Immature natural killer cell (primary cell): Measurements from ENCODE around the gene CBL. TPM values are rescaled to one million over a fixed set of nuclear protein-coding genes. Genes with fewer than 3 reads are reported as not detected.
"Not testable (repeated sequence)": the region's sequence is repeated elsewhere in the genome, so short reads cannot be mapped to it uniquely, and the experiment has no call there.

ENCODE experiments used
- DNase-seq, 3 donors: peaks; one replicate each; pipeline ENCODE4 v3.0.0; 2022; ENCODE audit warnings: mixed read lengths in 1 of 3
- H3K27ac Mint-ChIP-seq, 6 donors: one replicate each; pipeline ENCODE4 v1.8.0; 2020; ENCODE audit warnings: mixed read lengths in 6 of 6, mild to moderate bottlenecking in 5 of 6, inconsistent platforms in 4 of 6, moderate library complexity in 3 of 6
- H3K27me3 Mint-ChIP-seq, 3 donors: one replicate each; pipeline ENCODE4 v1.8.0; 2020 to 2021; ENCODE audit warnings: low read depth in 3 of 3, mild to moderate bottlenecking in 3 of 3, mixed read lengths in 3 of 3, moderate library complexity in 3 of 3, inconsistent platforms in 1 of 3
- H3K36me3 Mint-ChIP-seq, 3 donors: one replicate each; pipeline ENCODE4 v1.8.0; 2020; ENCODE audit warnings: mixed read lengths in 3 of 3, inconsistent platforms in 2 of 3, mild to moderate bottlenecking in 2 of 3
- H3K4me1 Mint-ChIP-seq, 2 donors: one replicate each; pipeline ENCODE4 v1.8.0; 2020; ENCODE audit warnings: inconsistent platforms in 2 of 2, mild to moderate bottlenecking in 2 of 2, mixed read lengths in 2 of 2, moderate library complexity in 1 of 2
- H3K4me3 Mint-ChIP-seq, 5 donors: one replicate each; pipeline ENCODE4 v1.8.0; 2020; ENCODE audit warnings: mild to moderate bottlenecking in 5 of 5, mixed read lengths in 5 of 5, inconsistent platforms in 3 of 5, moderate library complexity in 3 of 5
- H3K9me3 Mint-ChIP-seq, 6 donors: one replicate each; pipeline ENCODE4 v1.8.0; 2020; ENCODE audit warnings: mild to moderate bottlenecking in 6 of 6, mixed read lengths in 6 of 6, inconsistent platforms in 4 of 6, moderate library complexity in 3 of 6
- polyA plus RNA-seq, 3 donors: library from polyadenylated mRNA; unstranded; fragments of 300-500 nt; fragmentation: Illumina TruSeq; gene quantifications; one replicate each; pipeline ENCODE4 v1.2.3, GENCODE V29; 2021

CBL gene
- polyA plus RNA-seq, 3 donors from 2014 or later = 1.1 to 9.6 (median 5.0) TPM

GRCh38 chr11:119175493-119176077 is 30.6 kb upstream of the CBL start:
- DNase-seq = no peak

GRCh38 chr11:119178166-119178680 is 27.9 kb upstream of the CBL start:
- Mint-ChIP-seq H3K9me3 (no peaks in the 10 kb centered on the region), H3K27ac (no peak overlapping the region), H3K36me3 (peaks cover 0 to 23% (median 5%) of the 10 kb centered on the region in 3 donors), H3K4me3 (no peak overlapping the region), H3K27me3 (no peaks in the 10 kb centered on the region), H3K4me1 (peaks cover 0 to 2% of the 10 kb centered on the region in 2 donors)
- no peak for DNase-seq

More at GRCh38 chr11:119175493-119176077, 30.6 kb upstream of the CBL start:
- Mint-ChIP-seq H3K36me3 (peaks cover 0 to 23% (median 5%) of the 10 kb centered on the region in 3 donors), H3K4me1 (peaks cover 0 to 2% of the 10 kb centered on the region in 2 donors), H3K9me3 (no peaks in the 10 kb centered on the region), H3K27me3 (no peaks in the 10 kb centered on the region), H3K4me3 (no peak overlapping the region), H3K27ac (no peak overlapping the region)

GRCh38 chr11:119179342-119179741 is 26.8 kb upstream of the CBL start:
- Mint-ChIP-seq H3K4me3 (no peak overlapping the region), H3K9me3 (no peaks in the 10 kb centered on the region), H3K4me1 (peaks cover 0 to 2% of the 10 kb centered on the region in 2 donors), H3K27ac (no peak overlapping the region), H3K27me3 (no peaks in the 10 kb centered on the region), H3K36me3 (peaks cover 4 to 22% (median 5%) of the 10 kb centered on the region in 3 donors)
- DNase-seq = no peak

- no peak for DNase-seq
- Mint-ChIP-seq H3K4me3 (no peak overlapping the region), H3K4me1 (peaks cover 0 to 2% of the 10 kb centered on the region in 2 donors), H3K27me3 (no peaks in the 10 kb centered on the region), H3K36me3 (peaks cover 4 to 17% (median 5%) of the 10 kb centered on the region in 3 donors), H3K27ac (no peak overlapping the region), H3K9me3 (no peaks in the 10 kb centered on the region)
These were observed 26.2 kb upstream of the CBL start for GRCh38 chr11:119179983-119180382.

- no peaks in the 10 kb centered on the region for H3K27me3 Mint-ChIP-seq
- peaks cover 4 to 10% (median 5%) of the 10 kb centered on the region in 3 donors for H3K36me3 Mint-ChIP-seq
- no peak overlapping the region for H3K4me3 Mint-ChIP-seq
- H3K4me1 Mint-ChIP-seq = no peaks in the 10 kb centered on the region
- H3K27ac Mint-ChIP-seq = peak overlapping the region in 1 of 6 donors; percentile 7
- no peak for DNase-seq
- H3K9me3 Mint-ChIP-seq = no peaks in the 10 kb centered on the region
These were observed 25.1 kb upstream of the CBL start for GRCh38 chr11:119180729-119181676.

- no peak overlapping the region for H3K4me3 Mint-ChIP-seq
- no peak for DNase-seq
- peaks cover 4 to 10% (median 5%) of the 10 kb centered on the region in 3 donors for H3K36me3 Mint-ChIP-seq
- H3K27ac Mint-ChIP-seq = no peak overlapping the region
- H3K4me1 Mint-ChIP-seq = no peaks in the 10 kb centered on the region
- H3K9me3 Mint-ChIP-seq = no peaks in the 10 kb centered on the region
- H3K27me3 Mint-ChIP-seq = peaks cover 0 to 1% (median 0%) of the 10 kb centered on the region in 3 donors
These were observed 24.3 kb upstream of the CBL start for GRCh38 chr11:119181677-119182412.

- H3K9me3 Mint-ChIP-seq, H3K27me3 Mint-ChIP-seq, DNase-seq, H3K36me3 Mint-ChIP-seq, H3K4me3 Mint-ChIP-seq, H3K27ac Mint-ChIP-seq, H3K4me1 Mint-ChIP-seq: not testable (repeated sequence)
These were observed 21.7 kb upstream of the CBL start for GRCh38 chr11:119184399-119184798.

- H3K4me1 Mint-ChIP-seq = no peaks in the 10 kb centered on the region
- H3K27ac Mint-ChIP-seq = no peak overlapping the region
- DNase-seq = no peak
- H3K4me3 Mint-ChIP-seq = no peak overlapping the region
- peaks cover 0 to 4% (median 3%) of the 10 kb centered on the region in 3 donors for H3K36me3 Mint-ChIP-seq
- H3K9me3 Mint-ChIP-seq = no peaks in the 10 kb centered on the region
- peaks cover 0 to 8% (median 3%) of the 10 kb centered on the region in 3 donors for H3K27me3 Mint-ChIP-seq
These were observed 20.0 kb upstream of the CBL start for GRCh38 chr11:119185981-119186634.

- no peak overlapping the region for H3K4me3 Mint-ChIP-seq
- DNase-seq = no peak
- H3K9me3 Mint-ChIP-seq = no peaks in the 10 kb centered on the region
- no peaks in the 10 kb centered on the region for H3K4me1 Mint-ChIP-seq
- H3K27me3 Mint-ChIP-seq = peaks cover 0 to 8% (median 3%) of the 10 kb centered on the region in 3 donors
- no peak overlapping the region for H3K27ac Mint-ChIP-seq
- peaks cover 0 to 4% (median 3%) of the 10 kb centered on the region in 3 donors for H3K36me3 Mint-ChIP-seq
These were observed 18.8 kb upstream of the CBL start for GRCh38 chr11:119187123-119187892.

GRCh38 chr11:119188067-119188466 is 18.1 kb upstream of the CBL start:
- no peak for DNase-seq
- Mint-ChIP-seq H3K36me3 (peaks cover 0 to 4% (median 3%) of the 10 kb centered on the region in 3 donors), H3K4me1 (no peaks in the 10 kb centered on the region), H3K27ac (no peak overlapping the region), H3K27me3 (peaks cover 0 to 8% (median 3%) of the 10 kb centered on the region in 3 donors), H3K9me3 (no peaks in the 10 kb centered on the region), H3K4me3 (no peak overlapping the region)

GRCh38 chr11:119188887-119189286 is 17.3 kb upstream of the CBL start:
- H3K36me3 Mint-ChIP-seq = peaks cover 0 to 1% (median under 1%) of the 10 kb centered on the region in 3 donors
- no peak overlapping the region for H3K27ac Mint-ChIP-seq
- H3K9me3 Mint-ChIP-seq = no peaks in the 10 kb centered on the region

GRCh38 chr11:119189393-119189792 is 16.7 kb upstream of the CBL start:
- Mint-ChIP-seq H3K27ac (no peak overlapping the region), H3K9me3 (no peaks in the 10 kb centered on the region), H3K4me1 (no peaks in the 10 kb centered on the region), H3K36me3 (no peaks in the 10 kb centered on the region), H3K4me3 (no peak overlapping the region), H3K27me3 (peaks cover 2 to 8% (median 3%) of the 10 kb centered on the region in 3 donors)
- no peak for DNase-seq

More at GRCh38 chr11:119188887-119189286, 17.3 kb upstream of the CBL start:
- H3K27me3 Mint-ChIP-seq = peaks cover 2 to 8% (median 3%) of the 10 kb centered on the region in 3 donors
- no peak overlapping the region for H3K4me3 Mint-ChIP-seq
- H3K4me1 Mint-ChIP-seq = no peaks in the 10 kb centered on the region
- DNase-seq = no peak
